Stimulated activated CD4-positive, alpha-beta T cell treated with anti-CD3 and anti-CD28 coated beads, Interleukin-4, amount 100 ng/mL, for 4 hours (primary cell): Measurements from ENCODE around the gene LAMC1.
"Not testable (repeated sequence)": the region's sequence is repeated elsewhere in the genome, so short reads cannot be mapped to it uniquely, and the experiment has no call there.

Source experiments
- DNase-seq, 2 experiments: peaks; one replicate each; pipeline ENCODE4 v3.0.0-alpha.2; 2020

LAMC1 gene

GRCh38 chr1:183110326-183110880 lies 87.2 kb downstream of the LAMC1 start:
- DNase-seq, result no peak

- no peak for DNase-seq
These were observed 91.2 kb downstream of the LAMC1 start for GRCh38 chr1:183114441-183114840.

GRCh38 chr1:183116416-183116815 lies 93.2 kb downstream of the LAMC1 start:
- no peak for DNase-seq

- DNase-seq, result no peak
These were observed 98.4 kb downstream of the LAMC1 start for GRCh38 chr1:183121609-183122008.

GRCh38 chr1:183124259-183124658 lies 101.0 kb downstream of the LAMC1 start:
- no peak for DNase-seq

GRCh38 chr1:183125279-183125999 lies 102.2 kb downstream of the LAMC1 start:
- DNase-seq, result no peak

- no peak for DNase-seq
These were observed 102.8 kb downstream of the LAMC1 start for GRCh38 chr1:183126000-183126366.

- no peak for DNase-seq
These were observed 103.3 kb downstream of the LAMC1 start for GRCh38 chr1:183126528-183126927.

GRCh38 chr1:183129921-183130690 lies 106.9 kb downstream of the LAMC1 start:
- no peak for DNase-seq

GRCh38 chr1:183131166-183131565 lies 107.9 kb downstream of the LAMC1 start:
- no peak for DNase-seq

- no peak for DNase-seq
These were observed 112.1 kb downstream of the LAMC1 start for GRCh38 chr1:183135336-183135735.

GRCh38 chr1:183137782-183138181 lies 114.6 kb downstream of the LAMC1 start:
- no peak for DNase-seq

- no peak for DNase-seq
These were observed 115.1 kb downstream of the LAMC1 start for GRCh38 chr1:183138301-183138700.

GRCh38 chr1:183139281-183139942 lies 116.2 kb downstream of the LAMC1 start:
- no peak for DNase-seq

GRCh38 chr1:183140633-183141032 lies 117.4 kb downstream of the LAMC1 start:
- DNase-seq, result no peak

- no peak for DNase-seq
These were observed 119.0 kb downstream of the LAMC1 start for GRCh38 chr1:183142171-183142570.

- no peak for DNase-seq
These were observed 120.5 kb downstream of the LAMC1 start for GRCh38 chr1:183143576-183144315.

GRCh38 chr1:183144752-183145151 lies 121.5 kb downstream of the LAMC1 start:
- DNase-seq, result no peak

GRCh38 chr1:183147735-183148134 lies 124.5 kb downstream of the LAMC1 start:
- no peak for DNase-seq

GRCh38 chr1:183148599-183148998 lies 125.4 kb downstream of the LAMC1 start:
- DNase-seq, result no peak

GRCh38 chr1:183149273-183149672 lies 126.1 kb downstream of the LAMC1 start:
- no peak for DNase-seq

GRCh38 chr1:183150032-183150431 lies 126.8 kb downstream of the LAMC1 start:
- DNase-seq, result not testable (repeated sequence)

- no peak for DNase-seq
These were observed 127.2 kb downstream of the LAMC1 start for GRCh38 chr1:183150445-183150844.
